Measurements from ENCODE around the gene EPHA10.
A peak's percentile ranks its signal among the peaks of the same experiment; 100 is the strongest.

The EPHA10 gene

DNA sequence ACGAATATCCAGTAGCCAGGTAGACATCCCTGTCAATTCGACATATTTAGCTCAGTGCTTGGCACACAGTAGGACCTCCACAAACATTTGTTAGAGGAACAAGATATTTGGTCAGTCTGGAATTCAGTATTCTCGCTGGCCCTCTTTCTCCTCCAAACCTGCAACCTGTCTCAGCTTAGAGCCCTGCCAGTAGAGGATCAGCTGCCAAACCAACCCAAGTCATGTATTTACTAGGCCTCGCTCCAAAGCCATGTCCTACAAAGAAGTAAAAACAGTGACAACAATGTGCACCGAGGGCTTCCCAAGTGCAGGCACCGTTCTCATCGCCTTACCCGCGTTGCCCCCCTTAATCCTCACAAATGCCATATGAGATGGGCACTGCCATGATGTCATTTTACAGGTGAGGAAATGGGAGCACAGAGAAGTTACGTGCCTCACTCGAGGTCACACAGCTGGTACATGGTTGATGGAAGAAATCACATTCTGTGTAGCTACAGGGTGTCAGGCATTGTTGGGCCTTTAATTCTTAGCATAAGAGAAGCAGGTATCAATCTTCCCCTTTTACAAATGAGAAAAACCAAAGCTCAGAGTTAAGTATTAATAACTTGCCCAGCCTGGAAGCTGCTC, 98.6 kb downstream of the EPHA10 start:
- H3K27ac ChIP-seq (ENCODE audit: extremely low read depth, low read depth, low read length) = no peak overlapping the region
- no peaks in the 10 kb centered on the region for H3K36me3 ChIP-seq (ENCODE audit: control insufficient read depth in 2 of 2, insufficient read depth in 1 of 2, low read length in 2 of 2)
- CTCF ChIA-PET = interaction anchor here (0.5 to 1.6 kb wide), 4 partner anchors 12 to 255 kb away, joined by 3 to 5 read pairs (median 3); no protein-coding TSS in a partner anchor
- no peaks in the 10 kb centered on the region for H3K9me3 ChIP-seq (ENCODE audit: control insufficient read depth, insufficient read depth, low read depth, low read length)
- H3K4me1 ChIP-seq (ENCODE audit: control insufficient read depth, insufficient read depth, low read length) = no peaks in the 10 kb centered on the region
- no peak overlapping the region for H3K4me3 ChIP-seq (ENCODE audit: low read depth, low read length)
- 0 out of 2 replicates have a peak, but pooled peaks have one; percentile 50 for TF ChIP-seq ZNF768 (tag by site-specific recombination; IDR thresholded peaks at IDR 0.05)
- TF ChIP-seq ZNF133 (tag by site-specific recombination; IDR thresholded peaks at IDR 0.05) = no peak
- POLR2A ChIA-PET = no interaction called here
